HG03558 (cell line): Measurements from ENCODE around the gene GUCY2C.
"Not testable (repeated sequence)": the region's sequence is repeated elsewhere in the genome, so short reads cannot be mapped to it uniquely, and the experiment has no call there.

Experiments
- ATAC-seq: cut with Tn5 transposase; IDR thresholded peaks from one replicate; pipeline ENCODE4 v1.9.1; 2021; ENCODE audit warnings: moderate number of reproducible peaks; ENCODE audit not compliant: unreplicated experiment; ENCODE audit errors: extremely low read depth

Gene GUCY2C

DNA sequence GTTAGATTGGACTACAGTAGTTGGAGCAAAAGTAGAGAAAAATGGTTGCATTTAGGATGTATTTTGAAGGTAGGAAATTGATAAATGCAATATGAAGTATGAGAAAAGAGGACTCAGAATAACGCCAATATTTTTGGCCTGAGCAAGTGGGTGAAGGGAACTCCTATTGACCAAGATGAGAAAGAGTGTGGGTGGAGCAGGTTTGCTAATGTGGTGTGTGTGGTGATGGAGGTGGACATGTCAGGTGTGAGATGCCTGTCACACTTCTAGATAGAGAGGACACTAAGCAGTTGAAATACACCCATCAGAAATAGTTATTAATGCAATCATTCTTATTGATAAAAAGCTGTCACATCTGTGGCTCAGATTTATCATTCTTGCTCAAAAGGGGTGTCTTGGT is 7.3 kb downstream of the GUCY2C start:
- no peak for ATAC-seq

DNA sequence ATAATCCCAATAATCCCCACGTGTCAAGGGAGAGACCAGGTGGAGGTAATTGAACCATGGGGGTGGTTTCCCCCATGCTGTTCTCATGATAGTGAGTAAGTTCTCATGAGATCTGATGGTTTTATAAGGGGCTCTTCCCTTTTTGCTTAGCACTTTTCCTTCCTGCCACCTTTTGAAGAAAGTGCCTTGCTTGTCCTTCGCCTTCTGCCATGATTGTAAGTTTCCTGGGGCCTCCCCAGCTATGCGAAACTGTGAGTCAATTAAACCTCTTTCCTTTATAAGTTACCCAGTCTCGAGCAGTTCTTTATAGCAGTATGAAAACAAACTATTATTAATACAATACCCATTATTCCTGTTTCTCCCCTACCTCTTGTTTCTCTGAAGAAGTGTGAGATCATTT is 14.2 kb downstream of the GUCY2C start:
- ATAC-seq, result not testable (repeated sequence)

DNA sequence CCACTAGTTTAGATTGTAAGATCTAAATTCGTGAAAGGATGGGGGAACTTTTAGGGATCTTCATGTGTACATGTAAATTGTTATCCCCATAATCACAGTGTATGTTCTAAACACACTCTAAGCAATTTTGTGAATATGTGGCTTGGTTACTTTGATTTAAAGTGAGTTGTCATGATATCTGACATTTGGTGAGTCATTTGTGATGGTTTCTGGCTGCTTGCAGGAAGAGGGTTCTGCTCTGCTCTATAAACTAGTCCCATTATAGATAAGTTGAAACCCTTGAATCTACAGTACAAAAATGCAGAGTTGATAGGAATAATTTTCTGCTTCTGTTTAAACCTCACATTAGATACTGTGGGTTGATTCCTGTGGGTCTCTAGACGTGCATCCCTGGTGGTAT is 14.8 kb downstream of the GUCY2C start:
- no peak for ATAC-seq

DNA sequence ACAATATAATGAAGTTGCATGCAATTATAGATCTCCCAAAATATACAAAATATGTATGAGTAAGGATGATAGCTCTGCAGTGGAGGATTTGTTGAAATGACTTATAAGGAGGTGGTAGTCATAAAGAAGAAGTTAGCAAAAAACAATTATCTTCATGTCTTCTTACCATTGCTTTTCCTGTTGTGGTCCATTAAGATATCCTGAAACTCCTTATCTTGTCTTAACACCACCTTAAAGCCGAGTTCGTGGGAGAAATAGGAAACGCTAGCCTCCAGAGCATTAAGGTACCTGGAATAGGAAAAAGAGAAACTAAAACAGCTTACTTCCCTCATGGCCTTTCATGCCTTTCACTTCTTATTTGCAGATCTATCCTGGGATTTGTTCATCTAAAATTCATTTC is 15.2 kb downstream of the GUCY2C start:
- no peak for ATAC-seq

GRCh38 chr12:14678547-14679150 is 17.8 kb downstream of the GUCY2C start:
- no peak for ATAC-seq

DNA sequence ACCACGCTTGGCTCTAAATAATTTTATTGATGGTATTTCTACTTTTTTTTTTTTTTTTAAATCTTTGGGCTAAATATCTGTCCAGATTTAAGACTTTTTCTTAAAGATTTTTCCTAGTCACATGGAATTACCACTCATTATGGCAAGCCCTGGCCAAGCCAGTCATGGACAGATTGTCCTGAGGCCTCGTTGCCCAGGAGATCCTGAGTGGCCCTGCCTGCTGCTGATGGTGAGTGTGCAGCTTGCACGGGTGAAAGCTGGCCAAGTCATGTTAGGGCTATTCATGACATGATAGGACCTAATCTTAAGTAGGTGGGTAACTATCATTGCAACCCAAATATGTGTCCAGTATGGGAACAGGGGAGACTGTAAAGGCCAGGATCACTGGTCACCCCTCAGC is 27.8 kb downstream of the GUCY2C start:
- no peak for ATAC-seq

DNA sequence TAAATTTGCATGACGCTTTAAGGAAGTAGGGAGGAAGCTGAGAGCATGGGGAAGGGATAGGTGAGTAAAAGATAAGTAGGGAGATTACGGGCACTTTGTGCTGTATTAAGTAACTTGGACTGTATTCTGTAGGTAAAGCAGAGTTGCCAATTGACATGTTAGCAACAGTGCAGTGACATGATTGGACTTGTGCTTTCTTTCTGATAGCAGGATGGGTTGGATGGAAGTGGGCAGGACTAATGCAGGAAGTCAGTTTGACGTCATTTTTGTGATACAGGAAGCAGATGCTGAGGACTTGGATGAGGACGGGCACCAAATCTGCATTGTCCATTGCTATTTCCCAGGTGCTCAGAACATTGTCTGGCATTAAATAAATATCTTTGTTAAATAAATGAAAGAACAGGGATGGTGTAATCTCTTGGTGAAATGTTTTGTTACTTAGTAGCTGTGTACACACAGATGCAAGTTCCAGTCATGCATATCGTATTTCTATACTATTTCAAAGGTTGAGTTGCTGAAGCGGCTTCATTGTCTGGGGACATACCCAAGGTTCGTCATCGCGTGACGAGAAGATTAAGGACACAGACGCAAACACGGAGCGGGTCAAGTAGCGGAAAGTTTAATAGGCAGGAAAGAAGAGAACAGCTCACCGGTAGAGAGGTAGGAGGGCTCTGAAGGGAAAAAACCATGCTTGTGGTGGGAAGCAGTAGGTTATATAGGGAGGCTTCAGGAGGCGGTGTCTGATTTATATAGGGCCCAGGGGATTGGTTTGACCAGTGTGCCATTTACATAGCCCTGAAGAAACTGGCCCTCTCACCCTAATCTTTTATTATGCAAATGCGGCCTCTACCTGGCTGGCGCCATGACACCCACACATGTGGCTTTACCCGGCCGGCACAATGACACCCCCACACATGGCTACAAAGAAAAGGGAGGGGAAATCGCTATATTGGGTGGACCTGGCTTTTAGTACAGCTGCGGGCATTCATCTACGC is 30.7 kb downstream of the GUCY2C start:
- ATAC-seq, result no peak

DNA sequence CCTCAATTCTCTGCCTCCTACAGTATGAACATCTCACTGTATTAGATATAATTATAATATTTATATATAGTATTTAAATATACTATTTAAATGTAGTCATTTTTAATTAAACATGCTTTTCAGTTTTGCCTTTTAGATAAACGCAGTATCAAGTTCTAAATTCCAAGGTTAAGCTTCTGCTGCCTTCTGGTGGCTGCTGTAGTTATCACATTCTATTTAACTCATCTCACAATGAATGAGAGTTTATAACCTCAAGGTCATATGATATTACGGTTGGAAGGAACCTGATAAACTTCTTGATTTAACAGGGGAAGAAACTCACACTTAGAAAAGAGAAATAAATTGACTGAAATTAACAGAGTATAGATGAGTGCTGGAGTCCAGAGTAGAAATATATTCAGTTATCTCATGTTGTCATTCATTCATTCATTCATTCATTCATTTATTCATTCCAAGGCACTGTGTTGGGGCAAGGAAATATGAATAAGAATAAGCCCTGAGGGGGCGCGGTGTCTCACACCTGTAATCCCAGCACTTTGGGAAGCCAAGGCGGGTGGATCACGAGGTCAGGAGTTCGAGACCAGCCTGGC is 31.9 kb downstream of the GUCY2C start:
- ATAC-seq, result no peak

DNA sequence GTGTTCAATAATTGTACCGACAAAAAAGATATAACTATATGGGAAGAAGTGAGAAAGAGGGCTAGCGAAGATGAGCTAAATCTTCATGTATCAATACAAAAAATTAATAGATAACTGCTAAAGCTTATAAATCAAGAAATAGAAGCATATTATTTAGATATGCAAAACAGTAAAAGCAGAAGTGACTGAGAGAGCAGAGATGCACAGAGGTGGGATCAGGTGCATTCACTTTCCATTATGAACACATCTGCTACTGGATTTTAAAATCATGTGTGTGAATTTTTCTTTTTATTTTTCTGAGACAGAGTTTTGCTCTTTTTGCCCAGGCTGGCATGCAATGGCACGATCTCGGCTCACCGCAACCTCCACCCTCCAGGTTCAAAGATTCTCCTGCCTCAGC is 33.4 kb downstream of the GUCY2C start:
- no peak for ATAC-seq

DNA sequence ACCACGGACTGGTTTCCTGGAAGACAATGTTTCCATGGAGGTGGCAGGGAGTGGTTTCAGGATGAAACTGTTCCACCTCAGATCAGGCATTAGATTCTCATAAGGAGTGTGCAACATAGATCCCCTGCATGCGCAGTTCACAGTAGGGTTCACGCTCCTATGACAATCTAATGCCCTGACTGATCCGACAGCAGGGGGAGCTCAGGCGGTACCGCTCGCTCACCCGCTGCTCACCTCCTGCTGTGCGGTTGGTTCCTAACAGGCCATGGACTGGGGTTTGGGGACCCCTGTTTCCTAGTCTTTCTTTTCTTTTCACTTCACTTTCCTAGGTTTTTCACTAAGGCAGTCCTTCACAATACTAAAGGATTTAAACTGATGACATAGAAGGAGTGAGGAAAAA is 39.6 kb downstream of the GUCY2C start:
- no peak for ATAC-seq

- no peak for ATAC-seq
Observed at GRCh38 chr12:14655284-14655683, 41.1 kb downstream of the GUCY2C start.

DNA sequence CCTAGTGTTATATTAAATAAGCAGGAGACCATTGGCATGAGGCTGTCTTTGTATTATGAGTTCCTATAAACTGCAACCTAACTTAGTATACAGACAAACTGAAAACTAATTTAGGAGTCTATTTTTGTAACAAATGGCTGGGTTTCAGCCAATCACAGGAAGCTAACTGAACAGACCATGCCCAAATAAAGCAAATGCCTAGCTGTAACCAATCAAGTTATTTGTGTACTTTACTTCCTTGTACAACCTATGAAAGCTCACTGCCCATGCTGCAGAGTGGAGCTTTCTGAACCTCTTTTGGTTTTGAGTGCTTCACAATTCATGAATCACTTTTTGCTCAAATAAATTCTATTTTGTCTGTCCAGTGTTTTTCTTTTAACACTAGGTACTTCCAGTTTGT is 41.6 kb downstream of the GUCY2C start:
- no peak for ATAC-seq

- ATAC-seq, result no peak
Observed at GRCh38 chr12:14654416-14654815, 42.0 kb downstream of the GUCY2C start.

GRCh38 chr12:14652483-14652882 is 43.9 kb downstream of the GUCY2C start:
- ATAC-seq, result no peak

GRCh38 chr12:14651371-14651770 is 45.0 kb downstream of the GUCY2C start:
- ATAC-seq, result no peak

DNA sequence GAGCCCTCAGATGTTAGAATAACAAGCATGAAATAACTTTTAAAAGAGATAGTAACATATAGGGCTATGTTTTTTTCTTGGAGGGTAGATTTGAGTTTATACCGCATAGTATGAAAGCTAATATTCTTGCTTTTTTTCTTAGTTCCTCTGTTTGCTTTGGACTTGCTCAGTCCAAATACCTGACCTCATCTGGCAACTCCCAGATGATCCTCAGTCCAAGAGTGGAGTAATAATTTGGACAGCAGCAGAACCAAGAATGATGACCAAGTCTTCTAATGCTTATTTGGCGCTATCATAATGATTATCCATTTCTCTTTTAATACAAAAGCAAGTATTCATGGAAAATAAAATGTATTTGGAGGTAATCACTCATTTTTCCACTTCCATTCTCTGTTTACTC is 45.6 kb downstream of the GUCY2C start:
- ATAC-seq, result no peak

DNA sequence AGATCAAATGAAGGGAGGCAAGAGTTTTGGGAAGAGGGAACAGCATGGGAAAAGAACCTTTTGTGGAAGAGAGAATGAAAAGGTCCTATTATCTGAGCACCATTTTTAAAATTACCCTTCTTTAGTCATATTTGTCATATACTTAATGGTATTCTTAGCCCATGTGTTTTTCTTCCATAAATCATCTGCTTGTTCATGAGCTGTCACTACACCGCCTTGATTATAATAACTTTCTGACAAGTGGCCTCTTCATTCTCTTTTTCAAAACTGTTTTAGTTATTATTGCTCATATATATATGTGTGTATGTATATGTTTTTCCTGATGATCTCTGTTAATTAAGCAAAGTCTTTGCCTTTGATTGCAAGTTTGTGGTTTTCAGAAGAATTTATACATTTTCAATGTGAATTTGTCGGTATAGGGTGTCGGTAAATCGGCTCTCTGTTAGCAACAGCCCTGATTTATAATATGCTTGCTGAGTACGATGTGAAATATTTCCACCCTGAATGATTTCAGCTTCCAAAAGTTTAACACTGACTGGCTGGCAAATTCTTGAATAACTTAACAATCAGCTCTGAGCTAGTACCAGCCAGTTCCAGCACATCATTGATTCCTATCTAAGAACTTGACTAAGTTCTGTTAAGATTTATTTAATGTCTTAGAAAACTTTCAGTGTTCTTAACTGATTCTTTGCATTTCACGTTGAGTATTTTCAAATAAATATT is 49.2 kb downstream of the GUCY2C start:
- ATAC-seq, result no peak

DNA sequence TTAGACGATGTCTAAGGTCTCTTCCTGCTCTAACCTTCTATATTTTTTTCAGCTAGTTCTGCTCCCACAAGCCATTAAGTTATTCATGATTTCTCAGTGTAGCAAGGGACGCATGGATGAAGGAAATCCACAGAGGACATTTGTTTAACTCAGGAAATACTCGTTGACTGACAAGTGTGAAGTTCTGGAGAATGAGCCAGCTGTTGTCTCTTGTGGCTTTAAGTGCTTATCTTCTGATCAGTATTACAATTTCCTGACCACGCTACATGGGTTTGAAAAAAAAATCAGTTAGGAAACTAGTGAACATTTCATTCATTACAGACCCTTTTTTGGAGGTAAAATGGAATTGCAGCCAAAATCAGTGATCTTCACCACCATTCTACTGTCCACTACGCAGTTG is 53.1 kb downstream of the GUCY2C start:
- ATAC-seq, result no peak

DNA sequence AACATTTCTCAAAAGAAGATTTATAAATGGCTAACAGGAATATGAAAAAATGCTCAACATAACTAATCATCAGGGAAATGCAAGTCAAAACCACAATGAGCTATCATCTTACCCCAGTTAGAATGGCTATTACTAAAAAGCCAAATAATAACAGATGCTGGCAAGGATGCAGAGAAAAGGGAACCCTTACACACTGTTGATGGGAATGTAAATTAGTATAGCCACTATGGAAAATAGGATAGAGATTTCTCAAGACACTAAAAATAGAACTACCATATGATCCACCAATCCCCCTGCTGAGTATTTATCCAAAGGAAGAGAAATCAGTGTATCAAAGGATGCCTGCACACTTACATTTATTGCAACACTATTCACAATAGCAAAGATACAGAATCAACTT is 58.3 kb downstream of the GUCY2C start:
- no peak for ATAC-seq

DNA sequence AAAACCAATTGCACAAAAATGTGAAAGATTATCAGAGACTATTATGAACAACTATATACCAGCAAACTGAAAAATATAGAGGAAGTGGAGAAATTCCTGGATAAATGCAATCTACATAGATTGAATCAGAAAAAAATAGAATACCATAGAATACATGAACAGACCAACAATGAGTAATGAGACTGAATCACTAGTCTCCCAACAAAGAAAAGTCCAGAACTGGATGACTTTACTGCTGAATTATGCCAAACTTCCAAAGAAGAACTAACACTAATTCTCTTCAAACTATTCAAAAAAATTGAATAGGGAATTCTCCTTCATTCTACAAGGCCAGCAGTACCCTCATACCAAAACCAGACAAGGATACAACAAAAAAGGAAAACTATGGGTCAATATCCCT is 60.6 kb downstream of the GUCY2C start:
- no peak for ATAC-seq

DNA sequence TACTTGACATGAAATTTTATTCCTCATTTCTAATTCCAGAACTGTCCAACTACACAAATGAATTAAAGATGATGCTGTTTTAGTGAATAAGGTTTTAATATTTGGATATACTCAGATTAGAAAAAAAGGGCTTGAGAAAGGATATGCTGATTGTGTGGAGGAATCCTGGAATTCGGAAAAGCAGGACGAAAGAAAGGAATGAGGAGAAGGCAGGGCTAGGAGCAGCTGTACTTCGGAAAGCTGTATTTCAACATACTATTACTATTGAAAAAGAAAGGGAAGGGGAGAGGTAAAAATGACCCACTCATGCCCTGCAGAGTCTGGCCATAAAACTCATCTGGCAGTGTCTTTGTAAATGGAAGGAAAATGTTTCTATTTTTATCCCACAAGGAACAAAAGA is 65.6 kb downstream of the GUCY2C start:
- no peak for ATAC-seq
